Colon (tissue), 2 donors: ENCODE data around the gene DOCK3.
"Not testable (repeated sequence)": the region's sequence is repeated elsewhere in the genome, so short reads cannot be mapped to it uniquely, and the experiment has no call there.

ENCODE experiments used
- FAIRE-seq: peaks from 2 replicates; lab custom pipeline; 2012; peaks lifted over from hg19 to GRCh38; lab: Jason Lieb, UNC
- donor health status: control.
- donor health status: control.

DOCK3 gene

GRCh38 chr3:50983887-50984286, 309.2 kb downstream of the DOCK3 start:
- FAIRE-seq, result no peak

GRCh38 chr3:50985893-50986292, 311.2 kb downstream of the DOCK3 start:
- no peak for FAIRE-seq

- no peak for FAIRE-seq
Observed at GRCh38 chr3:50986726-50987125, 312.0 kb downstream of the DOCK3 start.

GRCh38 chr3:50994537-50994936, 319.8 kb downstream of the DOCK3 start:
- FAIRE-seq, result no peak

- no peak for FAIRE-seq
Observed at GRCh38 chr3:50995085-50995824, 320.5 kb downstream of the DOCK3 start.

DNA sequence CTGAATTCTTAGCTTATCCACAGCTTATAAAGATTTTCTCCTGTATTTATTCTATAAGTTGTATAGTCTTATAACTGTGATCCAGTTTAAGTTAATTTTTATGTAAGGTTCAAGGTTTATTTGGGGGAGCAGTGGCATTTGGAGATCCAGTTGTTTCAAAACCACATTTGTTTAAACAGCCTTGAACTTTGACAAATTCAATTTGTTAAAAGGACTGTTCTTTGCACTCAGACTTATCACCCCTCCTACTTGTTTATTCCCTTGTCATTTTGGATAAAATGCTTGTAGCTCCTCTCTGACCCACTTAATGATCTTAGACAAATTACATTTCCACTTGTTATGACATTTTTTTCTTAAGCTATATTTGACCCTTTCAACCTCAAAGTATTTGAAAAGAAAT, 327.8 kb downstream of the DOCK3 start:
- FAIRE-seq, result no peak

GRCh38 chr3:51004235-51004634, 329.5 kb downstream of the DOCK3 start:
- no peak for FAIRE-seq

DNA sequence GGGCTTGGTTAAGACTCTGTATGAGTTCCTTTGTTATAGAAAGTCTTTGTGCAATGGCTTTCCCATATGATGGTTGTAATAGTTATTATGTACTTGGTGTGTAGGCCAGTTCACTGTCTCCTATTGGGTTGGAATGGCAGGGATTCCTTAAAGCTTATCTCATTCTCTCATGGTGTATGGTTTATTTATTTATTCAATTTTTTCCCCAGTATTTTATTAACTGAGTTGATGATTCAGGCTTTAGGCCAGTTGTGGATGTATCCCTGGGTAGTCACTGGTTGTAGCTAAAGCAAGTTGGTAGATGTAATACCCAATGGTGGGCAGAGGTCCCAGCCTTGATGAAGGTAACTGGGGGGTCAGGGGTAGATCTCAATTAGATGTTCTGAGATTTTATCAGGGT, 349.4 kb downstream of the DOCK3 start:
- no peak for FAIRE-seq

DNA sequence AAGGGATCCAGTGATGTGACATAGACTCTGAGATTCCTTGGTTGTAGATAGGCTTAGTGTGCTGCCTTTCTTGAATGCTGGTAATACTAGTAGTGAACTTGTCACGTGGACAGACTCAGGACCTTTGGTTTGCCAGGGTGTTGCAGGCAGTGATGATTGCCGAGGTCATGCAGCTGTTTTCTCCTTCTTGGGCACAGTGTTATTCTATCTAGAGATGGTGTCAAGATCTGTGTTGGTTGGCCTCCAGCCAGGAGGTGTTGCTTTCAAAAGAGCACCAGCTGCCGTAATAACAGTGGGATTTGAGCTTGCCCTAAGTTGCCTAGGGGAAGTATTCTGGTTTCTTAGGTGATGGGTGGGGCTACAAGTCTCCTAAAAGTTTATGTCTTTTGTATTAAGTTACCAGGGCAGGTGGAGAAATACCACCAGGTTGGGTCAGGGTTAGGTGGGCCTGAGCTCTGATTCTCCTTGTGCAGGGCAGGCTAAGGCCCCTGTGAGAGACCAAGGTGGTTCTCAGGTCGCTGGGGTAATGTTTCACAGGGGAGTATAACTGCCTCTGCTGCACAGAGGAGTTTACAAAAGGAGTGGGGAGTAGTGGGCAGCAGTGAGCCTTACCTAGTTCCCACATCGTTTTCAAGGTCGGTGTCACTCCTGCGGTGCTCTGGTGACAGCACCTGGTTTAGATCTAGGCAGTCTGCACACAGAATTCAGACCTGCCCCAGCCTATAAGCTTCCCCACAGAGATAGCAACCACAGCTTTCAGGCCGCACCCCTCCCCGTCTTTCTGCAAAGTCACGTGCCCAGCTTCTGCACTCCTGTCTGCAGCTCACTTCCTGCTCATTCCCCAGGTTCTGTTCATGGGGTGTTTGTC, 350.3 kb downstream of the DOCK3 start:
- no peak for FAIRE-seq

DNA sequence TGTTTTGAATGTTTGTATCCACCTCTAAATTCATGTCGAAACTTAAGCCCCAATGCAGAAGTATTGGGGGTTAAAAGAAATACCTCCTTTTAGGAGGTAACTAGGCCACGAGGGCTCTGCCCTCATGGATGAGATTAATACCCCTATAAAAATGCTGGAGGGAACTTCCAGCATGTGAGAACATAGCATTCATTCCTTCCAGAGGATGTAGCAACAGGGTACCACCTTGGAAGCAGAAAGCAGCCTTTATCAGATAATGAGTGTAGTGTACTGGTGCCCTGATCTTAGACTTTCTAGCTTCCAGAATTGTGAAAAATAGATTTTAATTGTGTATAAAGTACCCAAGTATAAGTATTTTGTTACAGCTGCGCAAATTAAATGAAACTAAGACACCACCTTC, 356.9 kb downstream of the DOCK3 start:
- no peak for FAIRE-seq

GRCh38 chr3:51035630-51036029, 360.9 kb downstream of the DOCK3 start:
- FAIRE-seq, result no peak

- FAIRE-seq, result no peak
Observed at GRCh38 chr3:51044982-51045381, 370.3 kb downstream of the DOCK3 start.

- no peak for FAIRE-seq
Observed at GRCh38 chr3:51052562-51052961, 377.8 kb downstream of the DOCK3 start.

DNA sequence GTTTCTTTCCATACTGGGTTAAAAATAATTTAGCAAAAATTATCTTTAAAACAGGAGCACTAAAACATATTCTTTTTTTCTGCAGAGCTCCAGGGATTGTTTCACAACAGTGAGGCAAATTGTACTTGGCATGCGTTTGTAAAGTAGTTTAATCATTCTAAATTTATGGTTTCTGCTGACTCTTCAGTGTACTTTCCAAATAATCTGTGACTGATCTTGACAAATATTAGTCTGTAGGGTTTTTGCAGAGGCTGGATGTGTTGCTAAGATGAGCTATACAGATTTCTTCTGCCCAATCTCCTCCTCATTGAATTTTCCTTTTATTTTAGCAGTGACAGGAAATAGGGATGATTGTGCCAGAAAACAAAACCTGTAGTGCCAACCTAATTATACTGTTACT, 382.4 kb downstream of the DOCK3 start:
- no peak for FAIRE-seq

DNA sequence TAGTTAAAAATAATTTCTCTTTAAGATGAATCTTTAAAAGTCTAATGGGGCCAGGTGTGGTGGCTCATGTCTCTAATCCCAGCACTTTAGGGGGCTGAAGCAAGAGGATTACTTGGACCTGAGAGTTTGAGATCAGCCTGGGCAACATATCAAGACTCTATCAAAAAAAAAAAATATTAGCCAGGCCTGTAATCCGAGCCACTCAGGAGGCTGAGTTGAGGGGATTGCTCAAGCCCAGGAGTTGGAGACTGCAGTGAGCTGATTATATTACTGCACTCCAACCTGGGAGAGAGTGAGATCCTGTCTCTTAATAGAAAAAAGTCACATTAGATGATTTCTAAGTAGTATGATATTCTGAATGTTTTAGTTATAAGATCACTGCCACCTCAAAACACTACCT, 388.3 kb downstream of the DOCK3 start:
- no peak for FAIRE-seq

DNA sequence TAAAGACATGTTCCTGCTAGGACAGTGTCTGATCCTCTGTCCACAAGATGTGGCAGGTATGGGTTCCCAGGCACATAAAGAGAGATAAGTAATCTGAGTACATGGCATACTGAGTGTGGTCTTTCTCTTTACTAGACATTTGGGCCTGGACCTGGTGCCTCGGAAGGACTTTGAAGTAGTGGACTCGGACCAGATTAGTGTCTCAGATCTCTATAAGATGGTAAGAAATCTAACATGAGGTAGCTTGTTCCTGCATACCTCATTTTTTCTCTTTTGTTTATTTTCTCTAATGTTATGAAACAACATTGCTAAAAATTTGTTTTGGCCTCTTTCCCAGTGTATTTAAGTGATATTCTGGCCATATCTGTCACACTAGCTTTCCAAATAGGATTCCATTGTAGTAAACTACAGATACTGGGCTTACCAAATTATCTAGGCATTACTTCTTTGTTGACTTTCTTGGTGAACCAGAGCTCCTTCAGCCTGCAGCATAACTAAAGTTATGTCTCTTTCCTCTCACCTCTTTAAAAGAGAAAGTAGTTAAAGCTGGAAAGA, 400.6 kb downstream of the DOCK3 start:
- no peak for FAIRE-seq

- no peak for FAIRE-seq
Observed at GRCh38 chr3:51082363-51082762, 407.6 kb downstream of the DOCK3 start.

- no peak for FAIRE-seq
Observed at GRCh38 chr3:51083490-51083889, 408.8 kb downstream of the DOCK3 start.

- not testable (repeated sequence) for FAIRE-seq
Observed at GRCh38 chr3:51092141-51092540, 417.4 kb downstream of the DOCK3 start.

DNA sequence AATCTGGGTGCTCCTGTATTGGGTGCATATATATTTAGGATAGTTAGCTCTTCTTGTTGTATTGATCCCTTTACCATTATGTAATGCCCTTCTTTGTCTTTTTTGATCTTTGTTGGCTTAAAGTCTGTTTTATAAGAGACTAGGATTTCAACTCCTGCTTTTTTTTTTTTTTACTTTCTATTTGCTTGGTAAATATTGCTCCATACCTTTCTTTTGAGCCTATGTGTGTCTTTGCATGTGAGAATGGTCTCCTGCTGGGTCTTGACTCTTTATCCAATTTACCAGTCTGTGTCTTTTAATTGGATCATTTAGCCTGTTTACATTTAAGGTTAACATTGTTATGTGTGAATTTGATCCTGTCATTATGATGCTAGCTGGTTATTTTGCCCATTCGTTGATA, 420.1 kb downstream of the DOCK3 start:
- FAIRE-seq, result not testable (repeated sequence)

DNA sequence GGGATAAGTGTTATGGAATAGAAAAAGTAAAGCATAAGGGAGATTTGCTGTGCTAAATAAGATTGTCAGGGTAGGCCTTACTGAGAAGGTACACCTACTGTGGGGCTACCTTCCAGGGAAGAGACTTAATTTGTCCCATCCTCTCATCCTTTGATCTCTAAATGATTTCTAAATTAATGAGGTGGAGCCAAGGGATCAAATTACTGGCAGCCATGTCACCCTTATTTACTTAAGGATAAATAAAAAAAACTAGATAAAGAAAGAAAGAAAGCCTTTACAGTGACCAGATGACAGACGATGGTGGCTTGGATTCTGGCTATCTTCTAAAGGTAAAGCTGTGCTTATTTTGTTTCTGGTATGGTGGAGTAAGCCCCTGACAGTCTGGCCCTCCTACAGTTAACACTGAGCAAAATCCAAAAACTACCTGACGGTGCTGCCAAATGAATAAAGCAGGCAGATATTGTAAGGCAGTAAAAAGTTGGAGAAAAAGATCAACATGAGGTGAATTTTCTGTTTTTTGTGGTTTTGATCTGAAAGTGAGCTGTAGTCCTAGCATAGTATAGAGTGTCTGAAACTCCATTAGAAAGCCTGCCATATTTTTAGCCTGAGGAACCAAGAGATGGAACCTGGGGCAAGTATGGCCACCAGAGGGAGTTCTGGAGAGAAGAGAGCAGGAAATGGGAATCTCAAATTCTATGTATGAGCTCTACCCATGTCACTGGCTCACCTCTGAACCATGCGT, 425.2 kb downstream of the DOCK3 start:
- no peak for FAIRE-seq

DNA sequence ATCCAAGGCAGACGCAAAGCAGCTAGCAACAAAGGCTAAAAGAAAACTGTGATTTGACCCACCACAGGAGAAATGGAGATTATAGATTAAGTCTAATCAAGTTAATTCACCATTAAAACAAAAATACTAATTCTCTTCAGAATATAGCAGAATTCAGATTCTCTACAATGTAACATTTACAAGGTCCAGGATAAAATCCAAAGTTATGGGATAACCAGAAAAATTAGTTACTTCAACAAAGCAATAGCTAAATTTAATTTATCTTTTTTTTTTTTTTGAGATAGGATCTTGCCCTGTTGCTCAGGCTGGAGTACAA, 425.8 kb downstream of the DOCK3 start:
- no peak for FAIRE-seq

GRCh38 chr3:51102396-51102795, 427.7 kb downstream of the DOCK3 start:
- FAIRE-seq, result no peak
